ENCODE measurements around the gene TMEM245.

Gene TMEM245

DNA sequence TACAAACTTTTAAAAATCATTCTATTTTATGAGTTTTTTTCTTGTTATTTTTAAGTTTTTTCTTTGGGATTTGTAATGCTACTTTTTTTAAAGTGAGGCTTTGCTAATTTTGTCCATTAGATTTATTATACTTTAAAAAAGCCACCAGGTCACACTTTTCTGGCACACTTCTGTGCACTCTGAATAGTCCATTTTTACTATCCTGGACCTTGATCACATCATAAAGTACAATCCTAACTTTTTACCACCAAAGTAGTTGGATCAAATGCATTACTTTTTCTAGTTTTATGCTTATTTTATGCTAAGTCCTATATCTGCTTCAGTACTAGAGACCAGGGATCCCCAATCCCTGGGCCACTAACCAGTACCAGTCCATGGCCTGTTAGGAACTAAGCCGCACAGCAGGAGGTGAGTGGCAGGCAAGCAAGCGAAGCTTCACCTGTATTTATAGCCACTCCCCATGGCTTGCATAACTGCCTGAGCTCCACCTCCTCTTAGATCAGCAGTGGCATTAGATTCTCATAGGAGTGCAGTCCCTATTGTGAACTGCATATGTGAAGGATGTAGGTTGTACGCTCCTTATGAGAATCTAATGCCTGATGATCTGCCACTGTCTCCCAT, 31.3 kb upstream of the TMEM245 start:
- H3K27me3 ChIP-seq (ENCODE audit: control insufficient read depth, insufficient read depth, low read length) = no peaks in the 10 kb centered on the region
- no peak overlapping the region for H3K9ac ChIP-seq (ENCODE audit: low read length)
- no peak overlapping the region for H3K4me3 ChIP-seq (ENCODE audit: low read length)
- no peaks in the 10 kb centered on the region for H3K4me1 ChIP-seq (ENCODE audit: control insufficient read depth, insufficient read depth, low read length)
- H3K36me3 ChIP-seq (ENCODE audit: control insufficient read depth, insufficient read depth, low read length) = no peaks in the 10 kb centered on the region
- no peaks in the 10 kb centered on the region for H3K9me3 ChIP-seq (ENCODE audit: control insufficient read depth, low read length)

DNA sequence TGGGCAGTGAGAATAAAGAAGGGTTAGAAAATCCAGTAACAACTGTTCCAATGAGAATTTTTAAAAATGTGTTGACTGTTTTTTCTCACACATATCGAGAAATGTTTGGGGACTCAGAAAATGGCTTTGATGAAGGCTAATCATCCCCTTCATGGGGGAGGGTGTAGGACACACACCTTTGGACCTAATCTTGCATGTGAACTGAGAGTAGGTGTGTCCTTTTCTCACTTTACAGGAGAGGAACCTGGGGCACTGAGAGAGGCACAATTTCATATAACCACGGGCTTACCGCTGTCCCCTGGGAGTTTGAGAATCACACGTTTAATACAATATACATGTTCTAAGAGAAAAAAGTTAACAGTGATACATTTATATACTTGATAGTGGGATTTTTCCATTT, 30.0 kb upstream of the TMEM245 start:
- Histone ChIP-seq H3K4me1 (ENCODE audit: control insufficient read depth, insufficient read depth, low read length) (no peaks in the 10 kb centered on the region), H3K36me3 (ENCODE audit: control insufficient read depth, insufficient read depth, low read length) (no peaks in the 10 kb centered on the region), H3K9me3 (ENCODE audit: control insufficient read depth, low read length) (no peaks in the 10 kb centered on the region), H3K9ac (ENCODE audit: low read length) (no peak overlapping the region), H3K27me3 (ENCODE audit: control insufficient read depth, insufficient read depth, low read length) (no peaks in the 10 kb centered on the region), H3K4me3 (ENCODE audit: low read length) (no peak overlapping the region)

DNA sequence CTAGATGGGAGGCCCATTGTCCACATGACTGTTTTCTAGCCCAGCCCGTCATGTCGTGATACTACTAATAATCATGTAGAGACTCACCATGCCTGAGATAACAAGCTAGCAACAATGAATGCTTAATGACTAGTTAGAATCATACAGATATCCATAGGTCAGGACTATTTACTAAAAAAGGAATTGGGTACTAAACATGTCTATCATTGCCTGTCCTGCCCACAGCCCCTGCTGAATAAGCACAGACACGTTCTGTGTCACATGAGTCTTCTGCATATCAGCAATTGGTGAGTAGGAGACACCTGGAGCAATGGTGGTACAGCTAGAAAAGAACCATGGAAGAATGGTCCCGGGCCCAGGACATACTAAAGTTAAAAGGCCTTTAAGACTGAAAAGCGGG, 29.3 kb upstream of the TMEM245 start:
- Histone ChIP-seq H3K4me3 (ENCODE audit: low read length) (no peak overlapping the region), H3K4me1 (ENCODE audit: control insufficient read depth, insufficient read depth, low read length) (peaks cover 3% of the 10 kb centered on the region), H3K9ac (ENCODE audit: low read length) (no peak overlapping the region), H3K27me3 (ENCODE audit: control insufficient read depth, insufficient read depth, low read length) (no peaks in the 10 kb centered on the region), H3K9me3 (ENCODE audit: control insufficient read depth, low read length) (no peaks in the 10 kb centered on the region), H3K36me3 (ENCODE audit: control insufficient read depth, insufficient read depth, low read length) (no peaks in the 10 kb centered on the region)

DNA sequence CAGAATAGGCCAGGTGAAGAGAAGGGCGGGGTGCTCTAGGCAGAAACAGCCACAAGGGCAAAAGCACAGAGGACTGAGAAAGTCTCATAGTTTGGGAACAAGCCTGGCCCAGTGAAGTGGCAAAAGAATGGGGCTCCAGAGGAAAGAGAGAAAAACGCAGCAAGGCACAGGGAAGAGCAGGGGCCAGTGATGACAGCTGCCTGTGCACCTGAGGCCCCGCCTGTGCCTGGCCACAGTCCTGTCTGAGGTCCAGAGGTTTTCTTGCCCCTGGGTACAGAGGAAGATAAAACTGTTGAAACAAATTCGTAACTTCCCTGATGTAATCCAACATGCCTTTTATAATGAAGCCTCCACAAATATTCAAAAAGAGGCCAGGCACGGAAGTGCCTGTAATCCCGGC, 25.3 kb upstream of the TMEM245 start:
- H3K4me3 ChIP-seq (ENCODE audit: low read length) = no peak overlapping the region
- H3K27me3 ChIP-seq (ENCODE audit: control insufficient read depth, insufficient read depth, low read length) = no peaks in the 10 kb centered on the region
- H3K9ac ChIP-seq (ENCODE audit: low read length) = no peak overlapping the region
- no peaks in the 10 kb centered on the region for H3K9me3 ChIP-seq (ENCODE audit: control insufficient read depth, low read length)
- H3K4me1 ChIP-seq (ENCODE audit: control insufficient read depth, insufficient read depth, low read length) = peaks cover 6% of the 10 kb centered on the region
- no peaks in the 10 kb centered on the region for H3K36me3 ChIP-seq (ENCODE audit: control insufficient read depth, insufficient read depth, low read length)

DNA sequence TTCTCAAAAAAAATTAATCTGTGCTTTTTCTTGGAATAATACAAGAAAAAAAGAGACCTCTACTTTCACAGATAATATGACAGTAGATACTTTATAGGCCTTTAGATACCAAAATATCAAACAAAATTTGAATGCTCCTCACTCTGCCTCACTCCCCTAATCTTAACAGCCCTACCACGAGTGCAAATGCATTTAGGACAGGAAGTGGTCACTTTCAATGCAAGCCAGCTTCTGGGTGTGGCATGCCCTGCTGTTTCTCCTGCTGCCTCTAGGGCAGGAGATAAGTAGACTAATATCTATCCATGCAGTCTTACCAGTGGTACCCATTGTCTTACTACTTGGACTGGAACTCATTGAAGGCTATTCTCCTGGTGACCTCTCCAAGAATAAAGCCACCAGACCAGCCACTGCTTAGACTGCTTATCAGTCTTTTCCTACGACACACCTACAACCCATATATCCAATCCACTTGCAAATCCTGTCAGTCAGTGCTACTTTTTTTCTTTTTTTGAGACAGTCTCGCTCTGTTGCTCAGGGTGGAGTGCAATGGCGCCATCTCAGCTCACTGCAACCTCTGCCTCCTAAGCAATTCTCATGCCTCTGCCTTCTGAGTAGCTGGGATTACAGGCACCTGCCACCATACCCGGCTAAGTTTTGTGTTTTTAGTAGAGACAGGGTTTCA, 24.3 kb upstream of the TMEM245 start:
- Histone ChIP-seq H3K4me3 (ENCODE audit: low read length) (no peak overlapping the region), H3K4me1 (ENCODE audit: control insufficient read depth, insufficient read depth, low read length) (peaks cover 6% of the 10 kb centered on the region), H3K27me3 (ENCODE audit: control insufficient read depth, insufficient read depth, low read length) (no peaks in the 10 kb centered on the region), H3K36me3 (ENCODE audit: control insufficient read depth, insufficient read depth, low read length) (no peaks in the 10 kb centered on the region), H3K9me3 (ENCODE audit: control insufficient read depth, low read length) (no peaks in the 10 kb centered on the region), H3K9ac (ENCODE audit: low read length) (no peak overlapping the region)

DNA sequence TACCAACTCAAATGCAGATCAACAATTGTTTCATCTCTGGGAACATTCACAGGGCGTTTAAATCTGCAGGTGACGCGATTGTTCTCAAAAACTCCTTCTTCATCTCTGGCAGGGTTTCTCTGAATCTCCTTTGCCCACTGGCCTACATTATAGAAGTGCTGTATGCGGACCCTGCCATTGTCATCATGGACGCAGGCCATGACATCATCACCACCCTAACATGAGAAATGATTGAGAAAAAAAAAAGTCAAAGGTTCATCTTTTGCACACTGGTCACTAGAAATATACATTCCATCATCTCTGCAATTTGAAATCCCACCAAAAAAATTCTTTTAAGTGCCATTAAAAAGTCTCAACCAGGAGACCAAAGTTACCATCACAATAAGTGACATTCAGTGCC, 21.6 kb upstream of the TMEM245 start:
- peaks cover 6% of the 10 kb centered on the region for H3K4me1 ChIP-seq (ENCODE audit: control insufficient read depth, insufficient read depth, low read length)
- no peak overlapping the region for H3K4me3 ChIP-seq (ENCODE audit: low read length)
- H3K9me3 ChIP-seq (ENCODE audit: control insufficient read depth, low read length) = no peaks in the 10 kb centered on the region
- no peak overlapping the region for H3K9ac ChIP-seq (ENCODE audit: low read length)
- no peaks in the 10 kb centered on the region for H3K27me3 ChIP-seq (ENCODE audit: control insufficient read depth, insufficient read depth, low read length)
- no peaks in the 10 kb centered on the region for H3K36me3 ChIP-seq (ENCODE audit: control insufficient read depth, insufficient read depth, low read length)

DNA sequence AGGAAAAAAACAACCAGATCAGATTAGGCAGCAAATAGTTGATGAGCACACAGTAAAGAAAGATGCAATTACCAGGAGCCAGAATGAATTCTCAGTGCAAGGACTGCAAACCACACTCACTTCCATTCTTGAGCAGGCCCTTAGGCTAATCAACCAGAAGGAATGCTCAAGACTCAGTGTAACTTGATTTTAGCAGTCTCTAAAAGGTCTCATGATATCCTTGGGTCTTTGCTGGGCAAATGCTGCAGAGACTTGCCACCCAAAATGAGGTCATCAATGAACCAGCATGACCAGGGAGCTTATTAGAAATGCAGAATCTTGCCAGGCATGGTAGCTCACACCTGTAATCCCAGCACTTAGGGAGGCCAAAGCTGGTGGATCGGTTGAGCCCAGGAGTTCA, 20.1 kb upstream of the TMEM245 start:
- H3K4me1 ChIP-seq (ENCODE audit: control insufficient read depth, insufficient read depth, low read length) = peaks cover 6% of the 10 kb centered on the region
- H3K36me3 ChIP-seq (ENCODE audit: control insufficient read depth, insufficient read depth, low read length) = no peaks in the 10 kb centered on the region
- H3K27me3 ChIP-seq (ENCODE audit: control insufficient read depth, insufficient read depth, low read length) = no peaks in the 10 kb centered on the region
- H3K4me3 ChIP-seq (ENCODE audit: low read length) = no peak overlapping the region
- no peaks in the 10 kb centered on the region for H3K9me3 ChIP-seq (ENCODE audit: control insufficient read depth, low read length)
- H3K9ac ChIP-seq (ENCODE audit: low read length) = no peak overlapping the region

DNA sequence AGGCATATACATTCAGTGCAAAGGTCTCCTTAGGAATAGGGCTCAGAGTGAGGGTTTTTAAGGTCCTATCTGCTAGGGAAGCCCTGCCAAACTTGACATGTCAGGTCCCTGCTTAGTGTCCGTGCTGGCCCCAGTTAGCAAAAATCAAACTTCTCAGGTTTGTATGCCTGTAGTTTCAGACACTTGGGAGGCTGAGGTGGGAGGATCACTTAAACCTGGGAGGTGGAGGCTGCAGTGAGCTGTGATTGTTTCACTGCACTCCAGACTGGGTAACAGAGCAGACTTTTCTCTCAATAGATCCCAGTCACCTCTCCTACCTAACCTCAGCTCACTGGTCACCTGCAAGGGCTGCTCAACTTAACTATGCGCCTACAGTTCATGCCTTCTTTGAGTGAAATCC, 18.7 kb upstream of the TMEM245 start:
- no peak overlapping the region for H3K9ac ChIP-seq (ENCODE audit: low read length)
- no peaks in the 10 kb centered on the region for H3K9me3 ChIP-seq (ENCODE audit: control insufficient read depth, low read length)
- no peaks in the 10 kb centered on the region for H3K36me3 ChIP-seq (ENCODE audit: control insufficient read depth, insufficient read depth, low read length)
- H3K4me1 ChIP-seq (ENCODE audit: control insufficient read depth, insufficient read depth, low read length) = no peaks in the 10 kb centered on the region
- H3K27me3 ChIP-seq (ENCODE audit: control insufficient read depth, insufficient read depth, low read length) = no peaks in the 10 kb centered on the region
- H3K4me3 ChIP-seq (ENCODE audit: low read length) = no peak overlapping the region

DNA sequence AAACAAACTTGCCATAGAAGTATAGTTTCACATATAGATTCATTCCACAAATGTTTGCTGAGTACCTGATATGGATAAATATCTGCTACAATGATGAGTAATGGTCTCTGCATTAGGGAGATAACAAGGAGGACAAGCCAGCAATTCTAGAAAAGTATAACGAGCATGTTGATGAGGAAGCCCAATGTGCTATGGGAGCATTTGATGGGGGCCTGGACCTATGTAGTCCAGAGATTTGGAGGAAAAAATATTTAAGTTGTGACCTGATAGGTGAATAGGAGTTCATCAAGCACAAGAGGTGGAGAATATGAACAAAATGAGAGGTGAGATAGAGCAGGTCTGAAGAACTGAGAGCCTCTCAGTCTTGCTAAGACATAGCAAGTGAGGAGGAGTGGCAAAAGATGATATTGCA, 14.4 kb upstream of the TMEM245 start:
- Histone ChIP-seq H3K27me3 (ENCODE audit: control insufficient read depth, insufficient read depth, low read length) (no peaks in the 10 kb centered on the region), H3K9me3 (ENCODE audit: control insufficient read depth, low read length) (no peaks in the 10 kb centered on the region), H3K4me3 (ENCODE audit: low read length) (no peak overlapping the region), H3K9ac (ENCODE audit: low read length) (no peak overlapping the region), H3K4me1 (ENCODE audit: control insufficient read depth, insufficient read depth, low read length) (no peaks in the 10 kb centered on the region), H3K36me3 (ENCODE audit: control insufficient read depth, insufficient read depth, low read length) (no peaks in the 10 kb centered on the region)

DNA sequence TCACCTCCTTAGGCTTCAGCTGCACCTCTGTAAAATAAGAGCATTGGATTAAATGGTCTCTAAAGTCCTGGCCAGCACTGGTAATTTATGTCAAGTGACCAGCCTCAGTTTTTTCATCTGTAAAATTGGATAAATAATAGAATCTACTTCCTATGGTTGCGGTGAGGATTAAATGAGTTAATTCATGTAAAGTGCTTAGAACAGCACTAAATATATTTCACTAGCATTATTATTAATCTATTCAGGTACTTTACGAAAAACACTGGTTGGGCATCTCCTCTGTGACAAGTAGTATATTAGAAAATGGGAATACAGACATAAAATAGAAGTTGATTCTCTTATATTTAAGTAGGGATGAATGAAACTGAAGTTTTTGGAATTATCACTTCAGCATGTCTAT, 13.8 kb upstream of the TMEM245 start:
- no peaks in the 10 kb centered on the region for H3K4me1 ChIP-seq (ENCODE audit: control insufficient read depth, insufficient read depth, low read length)
- no peak overlapping the region for H3K9ac ChIP-seq (ENCODE audit: low read length)
- no peaks in the 10 kb centered on the region for H3K36me3 ChIP-seq (ENCODE audit: control insufficient read depth, insufficient read depth, low read length)
- H3K9me3 ChIP-seq (ENCODE audit: control insufficient read depth, low read length) = no peaks in the 10 kb centered on the region
- no peak overlapping the region for H3K4me3 ChIP-seq (ENCODE audit: low read length)
- H3K27me3 ChIP-seq (ENCODE audit: control insufficient read depth, insufficient read depth, low read length) = no peaks in the 10 kb centered on the region

DNA sequence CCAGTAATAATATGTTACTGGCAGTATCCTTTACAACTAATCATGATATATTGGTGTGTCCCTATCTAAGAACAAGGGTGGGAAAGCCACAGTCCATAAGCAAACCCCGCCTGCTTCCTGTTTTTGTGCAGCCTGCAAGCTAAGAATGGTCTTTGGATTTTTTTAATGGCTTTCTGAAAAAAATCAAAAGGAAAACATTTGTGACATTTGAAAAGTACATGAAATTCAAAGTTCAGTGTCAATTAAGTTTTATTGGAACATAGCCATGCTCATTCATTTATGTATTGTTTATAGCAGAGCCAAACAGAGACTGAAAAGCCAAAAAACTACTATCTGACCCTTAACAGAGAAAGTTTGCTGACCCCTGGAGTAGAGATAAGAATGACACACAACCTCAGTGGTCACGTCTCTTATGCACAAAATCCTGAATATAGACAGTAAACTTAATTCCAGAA, 12.8 kb upstream of the TMEM245 start:
- Histone ChIP-seq H3K4me3 (ENCODE audit: low read length) (no peak overlapping the region), H3K9me3 (ENCODE audit: control insufficient read depth, low read length) (no peaks in the 10 kb centered on the region), H3K27me3 (ENCODE audit: control insufficient read depth, insufficient read depth, low read length) (no peaks in the 10 kb centered on the region), H3K4me1 (ENCODE audit: control insufficient read depth, insufficient read depth, low read length) (no peaks in the 10 kb centered on the region), H3K36me3 (ENCODE audit: control insufficient read depth, insufficient read depth, low read length) (no peaks in the 10 kb centered on the region), H3K9ac (ENCODE audit: low read length) (no peak overlapping the region)

DNA sequence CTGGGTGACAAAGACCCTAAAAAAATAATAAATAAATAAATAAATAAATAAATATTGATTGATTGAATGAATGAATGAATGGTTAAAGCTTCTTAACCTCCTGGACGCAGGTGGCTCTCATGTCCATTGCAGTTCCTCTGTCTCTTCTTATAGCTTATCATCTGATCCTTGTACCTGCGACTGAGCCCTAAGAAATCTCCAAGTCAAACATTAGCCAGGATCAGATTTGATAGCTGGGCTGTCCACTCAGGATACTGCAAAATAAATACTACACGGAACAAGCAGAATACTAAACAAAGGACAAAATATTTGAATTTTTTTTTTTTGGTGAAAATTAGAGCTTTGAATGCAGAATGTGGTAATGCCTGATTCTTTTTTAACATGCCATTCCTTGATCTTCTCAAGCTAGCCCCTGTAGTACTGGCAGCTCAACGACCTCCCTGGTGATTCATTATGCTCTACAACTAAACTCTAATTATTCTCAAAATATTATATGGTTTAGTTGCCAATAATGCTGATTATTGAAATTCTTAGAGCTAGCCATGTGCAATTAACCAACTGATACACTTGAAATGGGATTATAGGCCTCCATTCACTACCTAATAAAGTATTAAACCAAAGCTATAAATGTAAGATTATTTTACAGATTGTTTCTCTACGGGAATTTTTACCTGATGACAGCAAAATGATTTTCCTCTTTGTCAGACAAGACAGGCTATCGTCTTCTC, 9.9 kb upstream of the TMEM245 start:
- H3K9me3 ChIP-seq (ENCODE audit: control insufficient read depth, low read length) = no peaks in the 10 kb centered on the region
- H3K4me1 ChIP-seq (ENCODE audit: control insufficient read depth, insufficient read depth, low read length) = no peaks in the 10 kb centered on the region
- no peak overlapping the region for H3K4me3 ChIP-seq (ENCODE audit: low read length)

More for the DNA sequence above, 9.9 kb upstream of the TMEM245 start:
- H3K27me3 ChIP-seq (ENCODE audit: control insufficient read depth, insufficient read depth, low read length) = no peaks in the 10 kb centered on the region
- H3K9ac ChIP-seq (ENCODE audit: low read length) = no peak overlapping the region
- H3K36me3 ChIP-seq (ENCODE audit: control insufficient read depth, insufficient read depth, low read length) = no peaks in the 10 kb centered on the region
